ENCODE data around the gene TIAM2. TPM values are rescaled to one million over a fixed set of nuclear protein-coding genes. Genes with fewer than 3 reads are reported as not detected.

The TIAM2 gene
- total and polyA plus RNA-seq, 7 donors = 1.2 to 15.8 (median 11.0) TPM

DNA sequence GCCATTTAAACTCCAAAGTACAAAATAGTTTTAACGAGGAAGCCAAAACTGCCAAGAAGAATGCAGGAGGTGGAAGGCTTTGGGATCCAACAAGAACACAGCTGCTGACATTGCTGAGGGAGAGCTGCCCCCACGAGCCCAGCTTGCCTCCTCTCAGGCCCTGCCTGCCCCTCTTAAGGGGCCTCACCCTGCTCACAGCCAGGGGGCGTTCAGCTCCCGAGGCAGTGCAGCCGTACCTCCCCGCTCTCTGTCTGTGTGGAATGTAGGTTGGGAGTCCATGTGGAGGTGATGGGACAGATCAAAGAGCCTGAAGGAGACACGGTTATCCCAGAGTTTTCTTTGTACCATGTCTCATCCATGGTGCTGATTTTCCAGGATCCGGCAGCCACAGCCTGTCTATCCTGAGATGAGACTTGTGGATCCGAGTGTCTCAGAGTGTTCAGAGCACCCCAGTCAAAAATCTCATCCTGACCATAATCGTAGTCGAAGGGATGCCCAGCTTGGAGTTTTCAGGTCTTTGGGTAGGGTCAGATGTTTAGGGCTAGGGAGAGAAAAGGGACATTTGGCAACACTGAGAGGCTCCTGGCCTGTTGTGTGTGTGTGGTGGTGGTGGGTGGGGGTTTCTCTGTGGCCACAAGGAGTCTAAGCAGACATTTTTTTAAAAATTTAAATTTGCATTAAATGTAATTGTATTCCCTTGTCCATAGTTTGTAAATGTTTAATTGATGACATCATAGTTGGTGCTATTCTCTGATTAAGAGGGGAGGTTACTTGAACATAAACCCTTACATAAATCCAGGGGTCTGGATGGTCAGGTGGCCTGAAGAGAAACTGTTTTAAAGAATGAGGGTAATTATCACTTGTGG lies 157.3 kb downstream of the TIAM2 start:
- Histone ChIP-seq H3K36me3 (no peaks in the 10 kb centered on the region), H3K4me3 (no peak overlapping the region), H3K9me3 (no peaks in the 10 kb centered on the region), H3K27ac (no peak overlapping the region), H3K4me1 (peaks cover 0 to 13% (median 6%) of the 10 kb centered on the region in 4 donors), H3K27me3 (no peaks in the 10 kb centered on the region)
- intact Hi-C loops (cut with DNase I) = no loop called here
- WGBS, 2 donors = 77 to 84% methylated on average over 11 of the region's 11 CpGs
- no peak for DNase-seq
- TF ChIP-seq CTCF (IDR thresholded peaks at IDR 0.05) = no peak
- no peak for TF ChIP-seq POLR2A (IDR thresholded peaks at IDR 0.05)
- TF ChIP-seq EP300 (IDR thresholded peaks at IDR 0.05) = no peak
- TF ChIP-seq POLR2AphosphoS5 (IDR thresholded peaks at IDR 0.05) = no peak

DNA sequence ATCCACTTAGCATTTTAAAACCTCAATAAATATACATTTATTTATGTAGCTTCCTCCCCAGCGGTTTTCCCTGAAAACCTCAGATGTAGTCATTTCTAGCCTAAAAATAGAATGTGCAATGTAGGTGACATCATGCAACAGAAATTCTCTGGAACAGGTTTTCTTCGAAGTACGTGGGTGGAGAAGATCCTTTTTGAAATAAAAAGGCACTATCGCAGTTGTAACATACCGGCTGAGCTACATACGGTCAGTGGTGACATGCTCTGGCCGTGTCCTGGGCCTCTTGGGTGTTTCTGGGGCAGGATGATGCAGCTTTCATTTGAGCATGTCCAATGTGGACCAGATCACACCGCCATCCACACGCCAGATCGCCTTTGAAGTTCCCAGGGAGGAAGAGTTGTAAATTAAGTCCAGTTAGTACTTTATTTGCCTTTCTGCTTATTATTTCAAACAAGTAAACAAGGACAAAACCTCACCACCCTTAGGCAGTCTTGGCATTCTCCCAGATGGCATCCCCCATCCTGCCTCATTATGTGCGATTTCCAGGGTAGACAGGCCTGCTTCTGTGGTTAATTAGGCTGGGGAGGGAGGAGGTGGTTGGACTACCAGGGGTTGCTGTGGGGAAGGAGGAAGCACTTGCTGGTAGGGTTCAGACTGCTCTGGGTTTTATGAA lies 159.2 kb downstream of the TIAM2 start:
- H3K9me3 ChIP-seq = no peaks in the 10 kb centered on the region
- H3K27ac ChIP-seq = peak overlapping the region in 3 of 4 donors; percentile 29 to 52 (median 40)
- DNase-seq = no peak
- H3K4me3 ChIP-seq = no peak overlapping the region
- WGBS, 2 donors = 17 to 35% methylated on average over 11 of the region's 11 CpGs
- no peaks in the 10 kb centered on the region for H3K36me3 ChIP-seq
- intact Hi-C loops (cut with DNase I) = no loop called here
- H3K4me1 ChIP-seq = peaks cover 0 to 18% (median 7%) of the 10 kb centered on the region in 4 donors
- TF ChIP-seq POLR2AphosphoS5 (IDR thresholded peaks at IDR 0.05) = no peak
- TF ChIP-seq POLR2A (IDR thresholded peaks at IDR 0.05) = no peak
- no peak for TF ChIP-seq CTCF (IDR thresholded peaks at IDR 0.05)
- no peak for TF ChIP-seq EP300 (IDR thresholded peaks at IDR 0.05)
- H3K27me3 ChIP-seq = no peaks in the 10 kb centered on the region

GRCh38 chr6:155155787-155156447 lies 160.8 kb downstream of the TIAM2 start:
- intact Hi-C loops (cut with DNase I) = no loop called here
- 87 to 91% methylated on average over 10 of the region's 10 CpGs for WGBS, 2 donors

DNA sequence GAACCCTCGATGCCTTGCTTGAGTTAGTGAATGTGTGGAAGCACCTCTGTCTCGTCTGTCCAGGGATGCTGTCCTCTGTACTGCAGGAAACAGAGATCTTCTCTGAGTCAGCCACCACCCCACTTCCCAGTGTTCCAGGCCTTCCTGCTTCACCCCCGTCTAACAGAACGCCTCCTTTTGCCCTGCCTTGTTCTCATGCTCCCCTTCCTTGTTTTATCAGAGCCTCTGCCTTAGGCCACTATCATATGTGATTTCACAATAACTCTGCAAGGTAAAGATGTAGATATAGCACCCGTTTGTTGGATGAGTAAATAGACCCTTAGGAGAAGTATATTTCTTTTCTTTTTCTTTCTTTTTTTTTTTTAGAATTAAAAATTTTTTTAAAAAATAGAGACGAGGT lies 162.0 kb downstream of the TIAM2 start:
- H3K27me3 ChIP-seq = no peaks in the 10 kb centered on the region

More at GRCh38 chr6:155155787-155156447, 160.8 kb downstream of the TIAM2 start:
- Histone ChIP-seq H3K4me1 (peaks cover 0 to 18% (median 7%) of the 10 kb centered on the region in 4 donors), H3K27ac (no peak overlapping the region), H3K36me3 (no peaks in the 10 kb centered on the region), H3K27me3 (no peaks in the 10 kb centered on the region), H3K4me3 (no peak overlapping the region), H3K9me3 (no peaks in the 10 kb centered on the region)
- DNase-seq = no peak
- TF ChIP-seq POLR2A (IDR thresholded peaks at IDR 0.05) = no peak

More for the DNA sequence above, 162.0 kb downstream of the TIAM2 start:
- no peak for DNase-seq
- TF ChIP-seq CTCF (IDR thresholded peaks at IDR 0.05) = no peak
- no peak for TF ChIP-seq POLR2AphosphoS5 (IDR thresholded peaks at IDR 0.05)
- TF ChIP-seq POLR2A (IDR thresholded peaks at IDR 0.05) = no peak
- TF ChIP-seq EP300 (IDR thresholded peaks at IDR 0.05) = no peak
- H3K4me1 ChIP-seq = peaks cover 0 to 18% (median 7%) of the 10 kb centered on the region in 4 donors
- H3K4me3 ChIP-seq = no peak overlapping the region
- no peaks in the 10 kb centered on the region for H3K9me3 ChIP-seq
- no peaks in the 10 kb centered on the region for H3K36me3 ChIP-seq
- H3K27ac ChIP-seq = no peak overlapping the region
- WGBS, 2 donors = 80 to 82% methylated on average over 6 of the region's 6 CpGs
- intact Hi-C loops (cut with DNase I) = no loop called here

Data from sigmoid colon (tissue), 7 donors.